Fibroblast of the conjunctiva (primary cell): Measurements from ENCODE around the gene EPN3.

Source experiments
- DNase-seq: peaks from one replicate; pipeline ENCODE4 v3.0.0-alpha.2; 2010; ENCODE audit warnings: low read depth

Gene EPN3

GRCh38 chr17:50532452-50533024, at the start of gene EPN3:
Gene EPN3, plus strand, starts transcription at chr17:50532735. Its CDS starts 3,822 bp downstream, at chr17:50536557.
- no peak for DNase-seq

GRCh38 chr17:50483266-50483665, 49.3 kb upstream of the EPN3 start:
- no peak for DNase-seq

GRCh38 chr17:50484386-50485155, 48.0 kb upstream of the EPN3 start:
- no peak for DNase-seq

- no peak for DNase-seq
Measured at GRCh38 chr17:50487213-50488096, 45.1 kb upstream of the EPN3 start.

GRCh38 chr17:50488880-50489279, 43.7 kb upstream of the EPN3 start:
- no peak for DNase-seq

GRCh38 chr17:50491505-50491904, 41.0 kb upstream of the EPN3 start:
- DNase-seq, result no peak

GRCh38 chr17:50492214-50492613, 40.3 kb upstream of the EPN3 start:
- no peak for DNase-seq

GRCh38 chr17:50493744-50494143, 38.8 kb upstream of the EPN3 start:
- no peak for DNase-seq

GRCh38 chr17:50495217-50495823, 37.2 kb upstream of the EPN3 start:
- no peak for DNase-seq

- no peak for DNase-seq
Measured at GRCh38 chr17:50495918-50496317, 36.6 kb upstream of the EPN3 start.

- no peak for DNase-seq
Measured at GRCh38 chr17:50498021-50498874, 34.3 kb upstream of the EPN3 start.

GRCh38 chr17:50499270-50499669, 33.3 kb upstream of the EPN3 start:
- no peak for DNase-seq

- DNase-seq, result no peak
Measured at GRCh38 chr17:50499721-50500120, 32.8 kb upstream of the EPN3 start.

- DNase-seq, result no peak
Measured at GRCh38 chr17:50501054-50501453, 31.5 kb upstream of the EPN3 start.

- no peak for DNase-seq
Measured at GRCh38 chr17:50502301-50502990, 30.1 kb upstream of the EPN3 start.

GRCh38 chr17:50505591-50506130, 26.9 kb upstream of the EPN3 start:
- no peak for DNase-seq

GRCh38 chr17:50506298-50506697, 26.2 kb upstream of the EPN3 start:
- no peak for DNase-seq

GRCh38 chr17:50507871-50508572, 24.5 kb upstream of the EPN3 start, which contains the start of gene MYCBPAP:
Gene MYCBPAP, plus strand, starts transcription at chr17:50508439. Its CDS starts 236 bp downstream, at chr17:50508675.
- peak; percentile 49 for DNase-seq

GRCh38 chr17:50508573-50509460, 23.7 kb upstream of the EPN3 start:
- DNase-seq, result no peak
